NCI-H2081 (cell line): ENCODE results near the gene OR1E2.
"Not testable (repeated sequence)": the region's sequence is repeated elsewhere in the genome, so short reads cannot be mapped to it uniquely, and the experiment has no call there.

ENCODE experiments used
- DNase-seq, 2 experiments: peaks; one replicate each; lab custom pipeline; 2025; lab: John Stamatoyannopoulos, UW

Gene OR1E2

DNA sequence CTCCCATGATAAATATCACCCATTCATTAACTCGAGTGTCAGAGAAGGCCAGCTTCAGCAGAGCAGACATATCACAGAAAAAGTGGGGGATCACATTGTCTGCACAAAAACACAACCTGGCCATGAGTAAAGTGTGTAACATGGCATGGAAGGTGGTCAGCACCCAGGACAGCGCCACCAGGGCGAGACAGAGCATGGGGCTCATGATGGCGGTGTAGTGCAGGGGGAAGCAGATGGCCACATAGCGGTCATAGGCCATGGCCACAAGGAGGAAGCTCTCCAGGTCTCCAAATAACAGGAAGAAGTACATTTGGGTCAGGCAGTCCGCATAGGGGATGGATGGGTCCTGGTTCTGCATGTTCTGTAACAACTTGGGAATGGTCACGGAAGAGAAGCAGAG lies 35.8 kb downstream of the OR1E2 start:
- DNase-seq, result not testable (repeated sequence)

DNA sequence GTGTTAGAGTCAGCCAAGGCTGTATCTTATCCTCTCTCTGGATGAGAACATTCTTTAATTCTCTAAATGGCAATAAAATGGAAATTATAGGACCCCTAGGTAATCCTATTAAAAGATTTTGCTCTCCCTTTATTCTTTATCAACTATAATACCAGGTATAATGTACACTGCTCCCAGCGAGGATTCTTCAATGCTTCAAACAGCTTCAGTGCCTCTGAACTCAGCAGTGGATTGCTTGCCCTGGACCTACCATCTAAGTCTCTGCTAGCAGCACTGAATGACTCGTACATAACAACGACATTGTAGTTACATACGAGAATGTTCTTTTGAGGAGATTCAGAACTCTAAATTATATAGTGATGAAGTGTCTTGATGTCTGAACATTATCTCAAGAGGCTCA lies 43.9 kb downstream of the OR1E2 start:
- no peak for DNase-seq

DNA sequence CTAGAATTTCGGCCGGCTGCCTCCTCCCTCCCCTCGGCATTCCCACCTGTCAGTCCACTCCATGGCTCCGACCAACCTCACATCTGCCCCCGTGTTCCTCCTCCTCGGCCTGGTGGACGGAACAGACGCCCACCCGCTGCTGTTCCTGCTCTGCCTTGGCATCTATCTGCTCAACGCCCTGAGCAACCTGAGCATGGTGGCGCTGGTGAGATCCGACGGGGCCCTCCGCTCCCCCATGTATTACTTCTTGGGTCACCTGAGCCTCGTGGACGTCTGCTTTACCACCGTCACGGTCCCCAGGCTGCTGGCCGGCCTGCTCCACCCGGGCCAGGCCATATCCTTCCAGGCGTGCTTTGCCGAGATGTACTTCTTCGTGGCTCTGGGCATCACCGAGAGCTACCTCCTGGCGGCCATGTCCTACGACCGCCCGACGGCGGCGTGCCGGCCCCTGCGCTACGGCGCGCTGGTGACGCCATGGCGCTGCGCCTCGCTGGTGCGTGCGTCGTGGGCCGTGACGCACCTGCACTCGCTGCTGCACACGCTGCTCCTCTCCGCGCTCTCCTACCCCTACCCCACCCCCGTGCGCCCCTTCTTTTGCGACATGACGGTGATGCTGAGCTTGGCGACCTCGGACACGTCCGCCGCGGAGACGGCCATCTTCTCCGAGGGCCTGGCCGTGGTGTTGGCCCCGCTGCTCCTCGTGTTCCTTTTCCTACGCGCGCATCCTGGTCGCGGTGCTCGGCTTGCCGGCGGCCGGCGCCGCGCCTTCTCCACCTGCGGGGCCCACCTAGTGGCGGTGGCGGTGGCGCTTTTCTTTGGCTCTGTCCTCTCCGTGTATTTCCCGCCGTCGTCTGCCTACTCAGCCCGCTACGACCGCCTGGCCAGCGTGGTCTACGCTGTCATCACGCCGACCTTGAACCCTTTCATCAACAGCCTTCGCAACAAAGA lies 47.5 kb downstream of the OR1E2 start, which contains the start of gene OR3A2:
Gene OR3A2 (minus strand): TSS at position 440 of the 948 bp plus-strand sequence.
- DNase-seq, result no peak
